Right renal cortex interstitium (tissue), 3 donors: Measurements from ENCODE around the gene RNU6-1. TPM values are rescaled to one million over a fixed set of nuclear protein-coding genes. Genes with fewer than 3 reads are reported as not detected.

Experiments used
- DNase-seq, 3 donors: peaks; one replicate each; pipeline ENCODE4 v3.0.0-alpha.2; 2013; ENCODE audit warnings: low read depth in 3 of 3, low spot score in 2 of 3
- polyA plus RNA-seq, 3 donors: library from polyadenylated mRNA; unstranded; fragments of 120-200 nt; gene quantifications; one replicate each; pipeline ENCODE4 v1.2.1, GENCODE V29; 2013; ENCODE audit not compliant: insufficient read length in 3 of 3

The RNU6-1 gene
- not detected for polyA plus RNA-seq

DNA sequence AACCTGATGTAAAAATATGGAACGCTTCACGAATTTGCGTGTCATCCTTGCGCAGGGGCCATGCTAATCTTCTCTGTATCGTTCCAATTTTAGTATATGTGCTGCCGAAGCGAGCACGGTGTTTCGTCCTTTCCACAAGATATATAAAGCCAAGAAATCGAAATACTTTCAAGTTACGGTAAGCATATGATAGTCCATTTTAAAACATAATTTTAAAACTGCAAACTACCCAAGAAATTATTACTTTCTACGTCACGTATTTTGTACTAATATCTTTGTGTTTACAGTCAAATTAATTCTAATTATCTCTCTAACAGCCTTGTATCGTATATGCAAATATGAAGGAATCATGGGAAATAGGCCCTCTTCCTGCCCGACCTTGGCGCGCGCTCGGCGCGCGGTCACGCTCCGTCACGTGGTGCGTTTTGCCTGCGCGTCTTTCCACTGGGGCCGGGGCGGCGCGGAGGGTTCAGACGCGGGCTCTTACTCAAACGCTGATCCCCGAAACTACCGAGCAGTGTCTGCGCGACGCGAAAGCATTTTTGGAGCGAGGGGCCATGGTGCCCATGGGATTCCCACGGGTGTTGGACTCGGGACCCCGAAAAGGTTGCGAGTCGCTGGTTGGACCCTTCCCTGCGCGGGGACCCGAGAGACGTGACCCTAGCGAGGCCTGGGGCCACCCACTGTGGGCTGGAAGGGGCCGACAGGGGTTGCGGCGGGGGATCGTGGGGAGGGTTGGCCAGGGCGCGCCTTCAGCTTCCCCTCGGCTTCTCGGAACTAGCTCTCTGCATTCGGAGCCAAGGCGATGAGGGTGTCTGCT, at the start of gene RNU6-1:
Gene RNU6-1, minus strand, starts transcription at position 117 of the 820 bp plus-strand sequence.
- DNase-seq, result peak; percentile 90 to 95 (median 91)

- no peak for DNase-seq
Observed at GRCh38 chr15:67887776-67888175, 47.9 kb upstream of the RNU6-1 start.

DNA sequence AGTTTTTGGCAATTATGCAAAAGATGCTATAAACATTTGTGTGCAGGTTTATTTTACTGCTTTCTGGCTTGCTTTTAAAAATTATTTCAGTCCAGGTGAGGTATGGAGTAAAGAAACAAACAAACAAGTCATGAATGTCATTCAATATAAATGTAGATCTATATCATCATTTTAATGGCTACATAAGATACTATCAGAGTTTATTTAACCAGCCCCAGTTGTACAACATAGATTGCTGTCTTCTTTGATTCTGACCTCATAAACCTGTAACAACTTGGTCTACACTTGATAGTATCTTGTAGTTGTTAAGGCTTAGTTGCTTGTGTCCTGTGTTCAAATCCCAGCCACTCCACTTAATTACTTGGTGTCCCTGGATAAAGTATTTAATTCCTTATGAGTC, 46.0 kb upstream of the RNU6-1 start:
- DNase-seq, result no peak

GRCh38 chr15:67885175-67885523, 45.3 kb upstream of the RNU6-1 start:
- DNase-seq, result no peak

DNA sequence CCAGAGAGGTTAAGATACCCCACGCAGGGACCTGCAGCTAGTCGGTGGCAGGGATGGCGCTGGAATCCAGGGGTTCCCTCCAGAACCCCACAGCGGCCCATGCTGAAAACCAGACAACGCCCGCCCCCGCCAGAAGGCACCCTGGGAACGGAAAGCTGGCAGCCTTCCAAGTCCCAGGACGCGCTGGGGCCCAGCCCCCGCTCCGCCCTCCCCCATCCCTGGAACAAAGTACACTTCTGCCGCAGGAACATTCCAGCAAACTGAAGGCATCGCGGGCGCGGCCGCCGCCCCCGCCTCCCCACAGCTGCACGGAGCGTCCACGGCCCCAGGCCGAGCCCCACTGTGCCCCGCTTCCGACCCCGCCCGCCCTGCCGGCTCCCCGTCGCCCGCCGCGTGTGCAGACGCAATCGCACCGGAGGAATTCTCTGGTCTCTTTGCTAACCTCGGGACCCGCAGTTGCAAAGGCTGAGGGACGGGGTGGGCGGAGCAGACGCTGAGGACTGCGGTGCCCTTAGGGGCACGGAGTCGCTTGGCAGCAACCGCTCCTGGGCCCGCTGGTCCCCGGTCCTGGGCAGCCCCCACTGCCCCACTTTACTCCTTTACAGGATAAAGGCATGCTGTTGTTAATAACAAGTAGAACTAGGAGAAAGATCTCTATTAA, 44.8 kb upstream of the RNU6-1 start:
- DNase-seq, result peak in 2 of 3 donors; percentile 61 to 70

DNA sequence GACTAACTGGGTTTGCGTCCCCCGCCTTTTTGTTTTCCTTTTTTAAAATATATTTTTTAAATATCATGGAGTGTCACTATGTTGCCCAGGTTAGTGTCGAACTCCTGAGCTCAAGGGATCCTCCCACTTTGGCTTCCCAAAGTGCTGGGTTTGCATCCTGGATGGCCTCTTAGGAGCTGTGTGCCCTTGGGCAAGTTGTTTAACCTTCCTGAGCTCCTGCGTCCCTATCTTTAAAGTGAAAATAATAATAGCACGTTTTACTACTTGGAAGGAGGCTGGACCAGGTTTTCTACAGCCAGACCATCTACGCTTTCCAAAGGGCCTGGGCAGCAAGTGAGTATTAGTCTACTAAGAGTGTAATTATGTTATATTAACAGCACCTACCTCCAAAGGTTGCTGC, 44.2 kb upstream of the RNU6-1 start:
- DNase-seq, result no peak

DNA sequence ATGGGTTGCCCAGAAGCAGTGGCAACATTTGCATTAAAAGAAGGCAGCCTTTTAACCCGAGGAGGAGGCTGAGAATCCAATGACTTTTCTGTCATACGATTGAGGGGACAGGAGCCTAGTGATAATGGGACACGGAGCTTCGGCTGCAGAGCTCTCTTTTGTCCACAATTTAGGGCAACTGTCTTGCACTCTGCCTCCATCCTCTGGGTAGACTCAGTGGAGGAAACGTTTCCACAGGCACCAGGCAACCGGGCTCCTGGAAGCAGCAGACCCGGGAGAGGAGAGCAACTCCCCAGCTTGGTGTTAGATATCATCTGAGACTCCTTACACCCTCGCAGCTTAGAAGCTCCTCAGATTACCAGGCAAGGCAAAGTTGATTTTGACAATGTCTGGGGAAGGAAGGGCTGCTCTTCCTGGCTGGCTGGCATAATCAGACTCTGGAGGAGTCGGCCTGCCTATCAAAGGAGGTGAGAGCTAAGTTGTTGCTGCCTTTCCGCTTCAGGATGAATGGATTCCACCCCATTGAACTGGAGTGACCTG, 43.5 kb upstream of the RNU6-1 start:
- DNase-seq, result no peak

GRCh38 chr15:67882487-67883233, 42.8 kb upstream of the RNU6-1 start:
- no peak for DNase-seq

- DNase-seq, result no peak
Observed at GRCh38 chr15:67880651-67881182, 40.9 kb upstream of the RNU6-1 start.

DNA sequence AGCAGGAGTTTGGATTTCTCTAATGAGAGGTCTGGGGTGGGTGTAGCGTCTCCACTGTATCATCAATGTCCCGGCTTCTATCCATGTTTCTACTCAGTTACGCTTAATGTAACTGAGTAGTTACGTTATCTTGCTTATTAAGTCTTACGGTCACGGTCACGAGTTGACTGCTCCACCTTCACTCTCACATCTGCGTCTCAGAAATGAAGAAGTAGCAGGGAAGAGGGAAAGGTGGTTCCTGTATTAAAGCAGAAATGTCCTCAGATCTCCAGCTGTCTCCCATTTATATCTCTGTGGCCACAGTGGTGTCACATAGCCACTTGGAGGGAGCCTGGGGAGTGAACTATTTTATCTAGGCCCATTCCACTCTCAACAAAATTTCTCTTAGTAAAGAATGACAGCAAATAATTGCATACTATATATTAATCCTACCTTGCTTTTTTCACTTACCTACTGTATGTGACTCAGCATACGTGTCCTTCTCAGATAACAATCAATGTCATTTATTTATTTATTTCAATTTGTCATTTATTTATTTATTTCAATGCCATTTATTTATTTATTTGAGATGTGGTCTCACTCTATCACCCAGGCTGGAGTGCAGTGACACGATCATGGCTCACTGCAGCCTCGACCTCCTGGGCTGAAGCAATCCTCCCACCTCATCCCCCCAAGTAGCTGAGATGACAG, 39.7 kb upstream of the RNU6-1 start:
- no peak for DNase-seq

DNA sequence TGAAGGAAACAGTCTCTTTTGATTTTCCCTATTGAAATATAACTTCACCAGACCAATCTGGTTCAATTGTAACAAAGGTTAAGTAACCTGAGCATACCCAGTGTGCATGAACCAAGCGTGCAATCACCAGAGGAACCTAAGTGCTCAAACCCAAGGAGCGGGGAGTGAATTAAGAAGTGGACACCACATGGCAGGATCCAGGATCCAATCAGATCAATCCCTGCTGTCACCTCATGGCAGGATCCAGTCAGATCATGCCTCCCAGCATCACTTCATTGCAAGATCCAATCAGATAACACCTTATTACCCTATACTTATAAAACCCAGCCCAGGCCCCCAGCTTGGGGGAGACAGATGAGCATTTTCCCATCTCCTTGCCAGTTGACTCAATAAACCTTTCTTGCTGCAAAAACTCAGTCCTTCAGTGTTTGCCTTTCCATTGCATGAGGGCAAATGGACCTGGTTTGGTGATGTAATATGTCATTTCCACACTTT, 38.9 kb upstream of the RNU6-1 start:
- DNase-seq, result no peak

GRCh38 chr15:67873777-67874176, 33.9 kb upstream of the RNU6-1 start:
- DNase-seq, result no peak

- DNase-seq, result no peak
Observed at GRCh38 chr15:67870868-67871408, 31.1 kb upstream of the RNU6-1 start.

DNA sequence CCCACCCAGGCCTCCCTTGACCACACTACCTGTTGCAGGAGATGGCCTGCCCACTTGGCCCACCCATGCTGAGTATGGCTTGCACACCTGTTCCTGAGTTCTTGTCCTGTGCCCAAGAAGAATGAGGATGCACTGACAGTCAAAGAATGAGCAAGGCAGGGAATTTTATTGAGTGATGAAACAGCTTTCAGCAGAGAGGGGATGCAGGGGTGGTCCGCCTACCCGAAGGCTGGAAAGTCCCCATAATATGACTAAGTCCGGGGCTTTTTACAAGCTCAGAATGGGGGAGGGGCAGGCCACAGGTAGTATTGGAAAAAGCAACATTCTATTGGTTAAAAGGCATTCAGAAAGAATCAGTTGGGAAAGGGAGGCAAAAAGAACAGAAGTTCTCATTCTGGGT, 29.9 kb upstream of the RNU6-1 start:
- no peak for DNase-seq

DNA sequence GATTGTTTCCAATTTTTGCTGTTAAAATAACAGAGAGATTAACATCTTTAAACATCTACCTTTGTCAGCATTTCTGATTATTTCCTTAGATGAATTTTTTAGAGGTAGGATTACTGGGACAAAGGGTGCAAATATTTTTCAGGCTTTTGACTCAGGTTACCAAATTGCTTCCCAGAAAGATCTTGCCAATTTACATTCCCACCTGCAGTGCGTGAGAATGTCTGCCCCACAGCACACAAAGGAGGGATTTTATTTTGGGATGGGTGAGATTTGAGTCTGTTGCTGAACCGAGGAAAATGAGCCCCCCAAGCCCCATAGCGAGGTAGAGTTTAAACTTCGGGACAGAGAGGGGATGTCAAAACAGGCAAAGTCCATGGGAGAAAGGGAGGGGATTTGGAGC, 25.9 kb upstream of the RNU6-1 start:
- DNase-seq, result no peak

DNA sequence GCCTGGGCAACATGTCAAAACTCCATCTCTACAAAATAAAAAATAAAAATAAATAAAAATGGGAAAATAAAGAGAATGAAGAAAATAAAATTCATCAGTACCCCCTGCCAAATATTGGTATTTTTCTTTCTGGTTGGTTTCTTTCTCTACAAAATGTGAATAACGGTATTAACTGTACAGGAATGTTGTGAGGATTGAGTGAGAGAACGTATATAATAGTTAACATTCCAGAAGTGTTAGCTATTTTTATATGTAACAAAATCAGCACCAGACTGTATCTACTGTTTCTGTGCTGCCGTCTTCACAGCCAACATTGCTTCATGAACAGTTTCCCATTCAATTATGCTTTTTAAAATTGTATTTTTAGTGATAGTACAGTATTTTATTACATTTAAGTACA, 25.5 kb upstream of the RNU6-1 start:
- no peak for DNase-seq

- no peak for DNase-seq
Observed at GRCh38 chr15:67863442-67863987, 23.7 kb upstream of the RNU6-1 start.

GRCh38 chr15:67862750-67863441, 23.1 kb upstream of the RNU6-1 start:
- DNase-seq, result no peak

DNA sequence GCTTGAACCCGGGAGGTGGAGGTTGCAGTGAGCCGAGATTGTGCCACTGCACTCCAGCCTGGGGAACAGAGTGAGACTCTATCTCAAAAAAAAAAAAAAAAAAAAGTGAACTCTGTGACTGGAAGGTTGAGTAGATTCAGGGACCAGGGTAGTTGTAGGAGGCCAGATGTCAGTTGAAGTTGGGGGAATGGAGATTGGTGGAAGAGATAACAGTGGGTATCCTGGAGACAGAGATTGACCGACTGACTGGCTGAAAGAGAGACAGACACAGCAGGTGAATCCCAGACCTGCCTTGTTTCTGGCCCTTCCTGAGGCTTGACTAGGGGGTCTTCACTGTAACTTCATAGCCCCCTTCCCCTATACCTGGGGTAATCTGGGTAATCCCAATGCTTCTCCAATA, 22.1 kb upstream of the RNU6-1 start:
- DNase-seq, result no peak
